ENCODE measurements around the gene USP21. TPM values are rescaled to one million over a fixed set of nuclear protein-coding genes. Genes with fewer than 3 reads are reported as not detected.

Gene USP21
- polyA plus RNA-seq, 2 of the 4 experiments (the other 2 are of a cell fraction) = 22.6 to 23.6 TPM

DNA sequence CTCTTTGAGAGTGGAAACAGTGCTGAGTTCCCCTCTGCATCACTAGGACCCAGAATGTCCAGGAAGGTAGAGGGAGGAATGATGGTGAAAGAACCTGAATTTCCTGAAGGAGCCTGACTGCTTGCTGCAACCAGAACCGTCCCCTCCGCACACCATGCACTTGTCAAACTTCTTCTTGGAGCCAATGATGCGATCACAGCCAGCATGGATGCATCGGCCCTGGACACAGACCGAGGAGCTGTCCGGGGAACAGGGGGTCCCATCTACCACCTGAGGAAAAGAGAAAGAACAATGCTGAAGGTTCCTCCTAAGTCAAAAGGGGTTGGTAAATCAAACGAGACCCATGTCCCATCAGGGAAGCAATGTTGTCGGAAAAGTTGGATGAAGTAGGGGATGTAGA is 32.7 kb downstream of the USP21 start:
- DNase-seq (ENCODE audit: low read depth in 1 of 2, low spot score in 1 of 2) (no peak), FAIRE-seq (no peak), ATAC-seq (no peak)
- Histone ChIP-seq H3K27ac (no peak overlapping the region), H3K4me3 (no peak overlapping the region), H3K9me3 (no peaks in the 10 kb centered on the region), H3K4me2 (no peak overlapping the region), H3K4me1 (no peaks in the 10 kb centered on the region)
- TF ChIP-seq ZNF302 (CRISPR knock-in tag; IDR thresholded peaks at IDR 0.05) (no peak), CEBPB (IDR thresholded peaks at IDR 0.05) (no peak), POLR2A (IDR thresholded peaks at IDR 0.05; ENCODE audit: low read length) (no peak), NR3C1 (IDR thresholded peaks at IDR 0.05) (no peak), RAD21 (conservative IDR thresholded peaks at IDR 0.05 in 1 of 2, IDR thresholded peaks at IDR 0.05 in 1 of 2) (no peak), HOXB13 (CRISPR knock-in tag; IDR thresholded peaks at IDR 0.05; ENCODE audit: low read depth) (no peak), BHLHE40 (IDR thresholded peaks at IDR 0.05; ENCODE audit: low read depth, low read length) (no peak), JUN (IDR thresholded peaks at IDR 0.05) (no peak), FOSB (CRISPR knock-in tag; IDR thresholded peaks at IDR 0.05) (no peak)
- TF ChIP-seq, protein P1, sequence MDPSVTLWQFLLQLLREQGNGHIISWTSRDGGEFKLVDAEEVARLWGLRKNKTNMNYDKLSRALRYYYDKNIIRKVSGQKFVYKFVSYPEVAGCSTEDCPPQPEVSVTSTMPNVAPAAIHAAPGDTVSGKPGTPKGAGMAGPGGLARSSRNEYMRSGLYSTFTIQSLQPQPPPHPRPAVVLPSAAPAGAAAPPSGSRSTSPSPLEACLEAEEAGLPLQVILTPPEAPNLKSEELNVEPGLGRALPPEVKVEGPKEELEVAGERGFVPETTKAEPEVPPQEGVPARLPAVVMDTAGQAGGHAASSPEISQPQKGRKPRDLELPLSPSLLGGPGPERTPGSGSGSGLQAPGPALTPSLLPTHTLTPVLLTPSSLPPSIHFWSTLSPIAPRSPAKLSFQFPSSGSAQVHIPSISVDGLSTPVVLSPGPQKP (IDR thresholded peaks at IDR 0.05; ENCODE audit: low read depth, low read length) = no peak
- TF ChIP-seq, protein P2, sequence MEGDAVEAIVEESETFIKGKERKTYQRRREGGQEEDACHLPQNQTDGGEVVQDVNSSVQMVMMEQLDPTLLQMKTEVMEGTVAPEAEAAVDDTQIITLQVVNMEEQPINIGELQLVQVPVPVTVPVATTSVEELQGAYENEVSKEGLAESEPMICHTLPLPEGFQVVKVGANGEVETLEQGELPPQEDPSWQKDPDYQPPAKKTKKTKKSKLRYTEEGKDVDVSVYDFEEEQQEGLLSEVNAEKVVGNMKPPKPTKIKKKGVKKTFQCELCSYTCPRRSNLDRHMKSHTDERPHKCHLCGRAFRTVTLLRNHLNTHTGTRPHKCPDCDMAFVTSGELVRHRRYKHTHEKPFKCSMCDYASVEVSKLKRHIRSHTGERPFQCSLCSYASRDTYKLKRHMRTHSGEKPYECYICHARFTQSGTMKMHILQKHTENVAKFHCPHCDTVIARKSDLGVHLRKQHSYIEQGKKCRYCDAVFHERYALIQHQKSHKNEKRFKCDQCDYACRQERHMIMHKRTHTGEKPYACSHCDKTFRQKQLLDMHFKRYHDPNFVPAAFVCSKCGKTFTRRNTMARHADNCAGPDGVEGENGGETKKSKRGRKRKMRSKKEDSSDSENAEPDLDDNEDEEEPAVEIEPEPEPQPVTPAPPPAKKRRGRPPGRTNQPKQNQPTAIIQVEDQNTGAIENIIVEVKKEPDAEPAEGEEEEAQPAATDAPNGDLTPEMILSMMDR (IDR thresholded peaks at IDR 0.05) = no peak
- TF ChIP-seq, protein P3, sequence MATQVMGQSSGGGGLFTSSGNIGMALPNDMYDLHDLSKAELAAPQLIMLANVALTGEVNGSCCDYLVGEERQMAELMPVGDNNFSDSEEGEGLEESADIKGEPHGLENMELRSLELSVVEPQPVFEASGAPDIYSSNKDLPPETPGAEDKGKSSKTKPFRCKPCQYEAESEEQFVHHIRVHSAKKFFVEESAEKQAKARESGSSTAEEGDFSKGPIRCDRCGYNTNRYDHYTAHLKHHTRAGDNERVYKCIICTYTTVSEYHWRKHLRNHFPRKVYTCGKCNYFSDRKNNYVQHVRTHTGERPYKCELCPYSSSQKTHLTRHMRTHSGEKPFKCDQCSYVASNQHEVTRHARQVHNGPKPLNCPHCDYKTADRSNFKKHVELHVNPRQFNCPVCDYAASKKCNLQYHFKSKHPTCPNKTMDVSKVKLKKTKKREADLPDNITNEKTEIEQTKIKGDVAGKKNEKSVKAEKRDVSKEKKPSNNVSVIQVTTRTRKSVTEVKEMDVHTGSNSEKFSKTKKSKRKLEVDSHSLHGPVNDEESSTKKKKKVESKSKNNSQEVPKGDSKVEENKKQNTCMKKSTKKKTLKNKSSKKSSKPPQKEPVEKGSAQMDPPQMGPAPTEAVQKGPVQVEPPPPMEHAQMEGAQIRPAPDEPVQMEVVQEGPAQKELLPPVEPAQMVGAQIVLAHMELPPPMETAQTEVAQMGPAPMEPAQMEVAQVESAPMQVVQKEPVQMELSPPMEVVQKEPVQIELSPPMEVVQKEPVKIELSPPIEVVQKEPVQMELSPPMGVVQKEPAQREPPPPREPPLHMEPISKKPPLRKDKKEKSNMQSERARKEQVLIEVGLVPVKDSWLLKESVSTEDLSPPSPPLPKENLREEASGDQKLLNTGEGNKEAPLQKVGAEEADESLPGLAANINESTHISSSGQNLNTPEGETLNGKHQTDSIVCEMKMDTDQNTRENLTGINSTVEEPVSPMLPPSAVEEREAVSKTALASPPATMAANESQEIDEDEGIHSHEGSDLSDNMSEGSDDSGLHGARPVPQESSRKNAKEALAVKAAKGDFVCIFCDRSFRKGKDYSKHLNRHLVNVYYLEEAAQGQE (IDR thresholded peaks at IDR 0.05) = no peak
- CTCF ChIA-PET = interaction anchor here (0.6 to 7.8 kb wide), 29 partner anchors 11 to 196 kb away, joined by 3 to 93 read pairs (median 5); partner anchors contain the start of genes APOA2, CFAP126, FCER1G and NDUFS2
- 25% methylated on average over 8 of the region's 8 CpGs for WGBS (ENCODE audit: missing lambda C conversion rate)
- POLR2A ChIA-PET = no interaction called here

DNA sequence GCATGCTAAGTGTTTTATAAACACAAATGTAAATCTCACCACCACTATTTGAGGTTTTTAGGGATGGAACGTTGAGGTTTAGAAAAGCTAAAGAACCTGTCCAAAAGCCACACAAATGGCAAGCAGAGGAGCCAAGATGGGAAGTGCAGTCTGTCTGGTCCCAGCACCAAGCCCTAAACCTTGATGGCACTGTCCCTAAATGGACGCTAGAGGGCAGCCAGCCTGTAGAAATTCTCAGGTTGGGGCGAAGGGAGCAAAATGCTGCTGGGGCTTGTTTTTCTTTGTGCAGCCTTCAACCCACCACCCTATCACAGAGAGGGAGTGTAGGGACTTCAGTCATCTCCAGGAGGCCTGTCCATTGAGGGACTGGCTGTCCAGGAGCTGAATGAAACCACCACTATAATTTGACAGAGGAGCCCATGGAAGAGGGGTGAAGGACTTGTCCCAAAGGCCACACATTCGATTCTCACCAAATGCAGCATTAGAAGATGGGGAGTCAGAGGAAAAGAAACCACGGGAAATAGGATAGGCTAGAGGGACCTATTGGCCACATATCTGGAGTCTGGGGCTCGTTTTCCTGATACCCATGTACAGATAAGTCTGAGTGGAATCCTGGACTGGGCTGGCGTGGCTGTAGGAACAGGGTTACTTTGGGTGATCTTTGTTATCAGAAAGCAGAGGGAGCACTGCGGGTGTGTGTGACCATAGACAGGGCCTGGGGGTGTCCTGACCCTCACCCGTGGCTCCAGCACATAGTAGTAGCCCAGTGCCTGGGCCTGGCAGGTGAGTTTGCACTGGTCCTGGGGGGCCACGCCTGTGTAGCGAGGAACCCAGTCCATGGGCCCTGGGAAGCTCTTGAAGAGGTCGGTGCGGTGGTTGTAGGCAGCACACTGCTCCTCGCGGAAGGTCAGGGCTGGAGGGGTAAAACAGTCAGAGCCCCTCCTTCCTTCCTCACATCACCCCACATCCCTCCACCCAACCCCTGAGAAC is 33.5 kb downstream of the USP21 start:
- POLR2A ChIA-PET = no interaction called here
- 44% methylated on average over 13 of the region's 15 CpGs for WGBS (ENCODE audit: missing lambda C conversion rate)
- peak; percentile 65 for FAIRE-seq

More for the DNA sequence above, 33.5 kb downstream of the USP21 start:
- peak; percentile 72 to 84 for DNase-seq (ENCODE audit: low read depth in 1 of 2, low spot score in 1 of 2)
- CTCF ChIA-PET = interaction anchor here (0.6 to 7.8 kb wide), 31 partner anchors 11 to 202 kb away, joined by 3 to 93 read pairs (median 4); partner anchors contain the start of genes APOA2, CFAP126, NDUFS2 and PPOX
- Histone ChIP-seq H3K9me3 (no peaks in the 10 kb centered on the region), H3K27ac (no peak overlapping the region), H3K4me2 (no peak overlapping the region), H3K4me1 (no peaks in the 10 kb centered on the region), H3K4me3 (no peak overlapping the region)
- peak; percentile 88 to 93 for ATAC-seq
- TF ChIP-seq TP53 (CRISPR knock-in tag; IDR thresholded peaks at IDR 0.05) (no peak), ESRRA (IDR thresholded peaks at IDR 0.05; ENCODE audit: borderline replicate concordance, low read length) (no peak), POLR2AphosphoS2 (conservative IDR thresholded peaks at IDR 0.05; ENCODE audit: low read length) (no peak), NPAS2 (CRISPR knock-in tag; IDR thresholded peaks at IDR 0.05; ENCODE audit: borderline replicate concordance) (no peak), MAZ (IDR thresholded peaks at IDR 0.05; ENCODE audit: borderline replicate concordance, low read depth, low read length) (no peak), RCOR1 (IDR thresholded peaks at IDR 0.05; ENCODE audit: low read depth, low read length) (no peak), SREBF2 (IDR thresholded peaks at IDR 0.05) (no peak), HOXB13 (CRISPR knock-in tag; IDR thresholded peaks at IDR 0.05; ENCODE audit: low read depth) (no peak), SMC3 (IDR thresholded peaks at IDR 0.05) (peak; percentile 66), RAD21 (conservative IDR thresholded peaks at IDR 0.05 in 1 of 2, IDR thresholded peaks at IDR 0.05 in 1 of 2) (peak; percentile 62 to 73)
- TF ChIP-seq, protein P2 (IDR thresholded peaks at IDR 0.05) = peak; percentile 81
- TF ChIP-seq, protein P4, sequence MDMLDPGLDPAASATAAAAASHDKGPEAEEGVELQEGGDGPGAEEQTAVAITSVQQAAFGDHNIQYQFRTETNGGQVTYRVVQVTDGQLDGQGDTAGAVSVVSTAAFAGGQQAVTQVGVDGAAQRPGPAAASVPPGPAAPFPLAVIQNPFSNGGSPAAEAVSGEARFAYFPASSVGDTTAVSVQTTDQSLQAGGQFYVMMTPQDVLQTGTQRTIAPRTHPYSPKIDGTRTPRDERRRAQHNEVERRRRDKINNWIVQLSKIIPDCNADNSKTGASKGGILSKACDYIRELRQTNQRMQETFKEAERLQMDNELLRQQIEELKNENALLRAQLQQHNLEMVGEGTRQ (IDR thresholded peaks at IDR 0.05) = no peak
